ENCODE results near the gene TRIM17. TPM values are rescaled to one million over a fixed set of nuclear protein-coding genes. Genes with fewer than 3 reads are reported as not detected.

The TRIM17 gene
- total and polyA plus RNA-seq, 2 donors (not counting 1 experiment from before 2014, with no cell fraction given): 0.12 to 0.17 TPM

GRCh38 chr1:228401782-228402640 lies 14.7 kb downstream of the TRIM17 start:
- Histone ChIP-seq H2AFZ (ENCODE audit: low read length) (no peak overlapping the region), H3K27ac (ENCODE audit: insufficient read depth, low read length) (no peak overlapping the region), H3K4me3 (replicated peaks in 1 of 4; ENCODE audit: control extremely low read depth in 1 of 4, insufficient read depth in 1 of 4, low read depth in 3 of 4, low read length in 4 of 4) (no peak overlapping the region), H4K20me1 (ENCODE audit: control insufficient read depth, extremely low read depth, insufficient read depth, low read length) (no peaks in the 10 kb centered on the region), H3K27me3 (ENCODE audit: control insufficient read depth, insufficient read depth, low read length) (no peaks in the 10 kb centered on the region), H3K4me2 (ENCODE audit: extremely low read depth, insufficient read depth, low read length) (no peak overlapping the region), H3K9ac (ENCODE audit: insufficient read depth, low read length) (no peak overlapping the region), H3K4me1 (ENCODE audit: control insufficient read depth, extremely low read depth, insufficient read depth, low read length) (peaks cover 5% of the 10 kb centered on the region), H3K9me3 (ENCODE audit: control insufficient read depth, insufficient read depth, low read depth, low read length) (no peaks in the 10 kb centered on the region), H3K36me3 (ENCODE audit: control insufficient read depth, insufficient read depth, low read length) (peaks cover 11% of the 10 kb centered on the region), H3K79me2 (ENCODE audit: control insufficient read depth, insufficient read depth, low read length) (peaks cover 56% of the 10 kb centered on the region)
- no peak for DNase-seq (ENCODE audit: low read depth in 2 of 2)
- no peak for TF ChIP-seq EZH2 (IDR thresholded peaks at IDR 0.05; ENCODE audit: low read length, missing control alignments)
- TF ChIP-seq CTCF (conservative IDR thresholded peaks at IDR 0.05 in 1 of 2, IDR thresholded peaks at IDR 0.05 in 1 of 2; ENCODE audit: low read depth in 1 of 2, low read length in 2 of 2): peak in 1 of 2 donors; percentile 17

- H4K20me1 ChIP-seq (ENCODE audit: control insufficient read depth, extremely low read depth, insufficient read depth, low read length): no peaks in the 10 kb centered on the region
- peak overlapping the region; percentile 5 for H3K27ac ChIP-seq (ENCODE audit: insufficient read depth, low read length)
- peaks cover 50% of the 10 kb centered on the region for H3K79me2 ChIP-seq (ENCODE audit: control insufficient read depth, insufficient read depth, low read length)
- H3K36me3 ChIP-seq (ENCODE audit: control insufficient read depth, insufficient read depth, low read length): peaks cover 16% of the 10 kb centered on the region
- no peak for DNase-seq (ENCODE audit: low read depth in 2 of 2)
- peaks cover 5% of the 10 kb centered on the region for H3K4me1 ChIP-seq (ENCODE audit: control insufficient read depth, extremely low read depth, insufficient read depth, low read length)
- TF ChIP-seq EZH2 (IDR thresholded peaks at IDR 0.05; ENCODE audit: low read length, missing control alignments) (no peak), CTCF (conservative IDR thresholded peaks at IDR 0.05 in 1 of 2, IDR thresholded peaks at IDR 0.05 in 1 of 2; ENCODE audit: low read depth in 1 of 2, low read length in 2 of 2) (no peak)
- no peak overlapping the region for H3K4me3 ChIP-seq (replicated peaks in 1 of 4; ENCODE audit: control extremely low read depth in 1 of 4, insufficient read depth in 1 of 4, low read depth in 3 of 4, low read length in 4 of 4)
- H3K27me3 ChIP-seq (ENCODE audit: control insufficient read depth, insufficient read depth, low read length): no peaks in the 10 kb centered on the region
- no peak overlapping the region for H2AFZ ChIP-seq (ENCODE audit: low read length)
- H3K4me2 ChIP-seq (ENCODE audit: extremely low read depth, insufficient read depth, low read length): no peak overlapping the region
- no peaks in the 10 kb centered on the region for H3K9me3 ChIP-seq (ENCODE audit: control insufficient read depth, insufficient read depth, low read depth, low read length)
- H3K9ac ChIP-seq (ENCODE audit: insufficient read depth, low read length): no peak overlapping the region
These were observed 15.8 kb downstream of the TRIM17 start for GRCh38 chr1:228400692-228401454.

- Histone ChIP-seq H3K79me2 (ENCODE audit: control insufficient read depth, insufficient read depth, low read length) (peaks cover 44% of the 10 kb centered on the region), H3K4me1 (ENCODE audit: control insufficient read depth, extremely low read depth, insufficient read depth, low read length) (peaks cover 5% of the 10 kb centered on the region), H3K27ac (ENCODE audit: insufficient read depth, low read length) (peak overlapping the region; percentile 5), H3K36me3 (ENCODE audit: control insufficient read depth, insufficient read depth, low read length) (peaks cover 16% of the 10 kb centered on the region), H3K4me2 (ENCODE audit: extremely low read depth, insufficient read depth, low read length) (no peak overlapping the region), H3K9ac (ENCODE audit: insufficient read depth, low read length) (no peak overlapping the region), H3K4me3 (replicated peaks in 1 of 4; ENCODE audit: control extremely low read depth in 1 of 4, insufficient read depth in 1 of 4, low read depth in 3 of 4, low read length in 4 of 4) (no peak overlapping the region), H3K27me3 (ENCODE audit: control insufficient read depth, insufficient read depth, low read length) (no peaks in the 10 kb centered on the region), H3K9me3 (ENCODE audit: control insufficient read depth, insufficient read depth, low read depth, low read length) (no peaks in the 10 kb centered on the region), H2AFZ (ENCODE audit: low read length) (no peak overlapping the region), H4K20me1 (ENCODE audit: control insufficient read depth, extremely low read depth, insufficient read depth, low read length) (no peaks in the 10 kb centered on the region)
- TF ChIP-seq EZH2 (IDR thresholded peaks at IDR 0.05; ENCODE audit: low read length, missing control alignments) (no peak), CTCF (conservative IDR thresholded peaks at IDR 0.05 in 1 of 2, IDR thresholded peaks at IDR 0.05 in 1 of 2; ENCODE audit: low read depth in 1 of 2, low read length in 2 of 2) (no peak)
- DNase-seq (ENCODE audit: low read depth in 2 of 2): no peak
These were observed 16.4 kb downstream of the TRIM17 start for GRCh38 chr1:228400237-228400651.
